Erythroblast (primary cell): Measurements from ENCODE around the gene RNF151.

Source experiments
- GATA1 ChIP-seq: IDR thresholded peaks from 2 replicates; pipeline ENCODE4 v1.6.1; 2011; ENCODE audit warnings: low read depth, mild to moderate bottlenecking, control low read depth, low read length, moderate library complexity
- POLR2A ChIP-seq: IDR thresholded peaks from 2 replicates; pipeline ENCODE4 v1.6.1; 2011; ENCODE audit warnings: mild to moderate bottlenecking, low read length

GRCh38 chr16:1950559-1950958 is 16.1 kb upstream of the RNF151 start:
- no peak for TF ChIP-seq POLR2A
- no peak for TF ChIP-seq GATA1
